Epithelial cell of proximal tubule (primary cell): Measurements from ENCODE around the gene GATA3. TPM values are rescaled to one million over a fixed set of nuclear protein-coding genes. Genes with fewer than 3 reads are reported as not detected.

ENCODE experiments used
- DNase-seq: peaks from one replicate; pipeline ENCODE4 v3.0.0-alpha.2; 2011; ENCODE audit warnings: low read depth
- H3K4me3 ChIP-seq: 2 replicates; pipeline ENCODE4 v1.5.1; 2011; ENCODE audit warnings: low read depth, mild to moderate bottlenecking, low read length
- CTCF ChIP-seq: conservative IDR thresholded peaks from 2 replicates; pipeline ENCODE4 v1.5.1; 2012; ENCODE audit warnings: low read depth, mild to moderate bottlenecking, low read length
- total RNA-seq: library from RNA; depleted of rRNA; stranded (reverse); fragments of >200 nt; gene quantifications from 2 replicates; pipeline ENCODE4 v1.2.3, GENCODE V29; 2015

The GATA3 gene
- total RNA-seq, 1 donor from 2014 or later: 3.2 TPM

GRCh38 chr10:8075282-8076260 is 21.1 kb downstream of the GATA3 start:
- H3K4me3 ChIP-seq: no peak overlapping the region
- DNase-seq: no peak
- no peak for TF ChIP-seq CTCF

- H3K4me3 ChIP-seq: no peak overlapping the region
- TF ChIP-seq CTCF: no peak
- DNase-seq: no peak
Measured at GRCh38 chr10:8076933-8077332, 22.4 kb downstream of the GATA3 start.

GRCh38 chr10:8078027-8078426 is 23.5 kb downstream of the GATA3 start:
- H3K4me3 ChIP-seq: no peak overlapping the region
- no peak for TF ChIP-seq CTCF
- DNase-seq: no peak

GRCh38 chr10:8079126-8079525 is 24.6 kb downstream of the GATA3 start:
- no peak for TF ChIP-seq CTCF
- no peak overlapping the region for H3K4me3 ChIP-seq

GRCh38 chr10:8084799-8085198 is 30.3 kb downstream of the GATA3 start:
- DNase-seq: no peak
- H3K4me3 ChIP-seq: no peak overlapping the region
- no peak for TF ChIP-seq CTCF

More at GRCh38 chr10:8079126-8079525, 24.6 kb downstream of the GATA3 start:
- DNase-seq: no peak

GRCh38 chr10:8085251-8085650 is 30.8 kb downstream of the GATA3 start:
- TF ChIP-seq CTCF: no peak
- DNase-seq: no peak
- H3K4me3 ChIP-seq: no peak overlapping the region
